CD4-positive, alpha-beta T cell treated with Interferon alpha-2 for 1 hour (primary cell): ENCODE results near the gene CD209.

ENCODE experiments used
- DNase-seq, 2 donors: peaks; one replicate each; pipeline ENCODE4 v3.0.0-alpha.2; 2020 to 2022

The CD209 gene

GRCh38 chr19:7703332-7703731, 44.0 kb downstream of the CD209 start:
- no peak for DNase-seq

DNA sequence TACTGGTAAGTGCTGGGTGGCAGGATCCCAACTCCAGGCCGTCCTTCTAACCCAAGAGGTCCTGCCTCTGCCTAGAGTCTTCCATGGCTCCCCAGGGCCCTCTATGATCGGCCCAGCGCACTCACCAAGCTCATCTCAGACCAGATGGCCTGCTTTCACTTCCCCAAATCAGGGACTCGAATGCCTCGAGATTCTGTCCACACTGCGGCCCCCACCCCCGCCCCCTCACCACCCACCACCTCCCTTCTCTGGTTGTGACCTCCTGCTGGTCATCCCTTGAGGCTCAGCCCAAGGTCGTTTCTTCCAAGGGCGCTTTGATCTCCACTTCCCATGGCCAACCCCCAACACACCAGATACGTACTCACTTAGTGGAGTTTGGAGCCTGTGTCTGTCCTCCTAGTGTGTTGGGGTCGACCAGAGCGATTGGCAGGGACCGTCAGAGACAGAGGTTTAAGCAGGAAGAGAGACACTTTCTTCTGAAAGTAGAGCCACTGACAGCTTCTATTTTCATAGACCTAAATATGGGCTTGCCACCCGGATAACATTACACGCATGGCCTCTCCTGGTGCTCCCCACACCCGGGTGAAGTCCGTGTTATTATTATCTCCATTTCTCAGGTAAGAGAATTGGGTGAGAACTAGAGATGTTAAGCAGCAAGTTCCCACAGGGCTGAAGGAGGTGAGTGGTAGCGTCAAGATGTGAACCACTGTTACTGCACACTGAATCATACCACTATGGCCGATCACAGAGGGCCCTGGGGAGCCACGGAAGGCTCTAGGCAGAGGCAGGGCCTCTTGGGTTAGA, 45.5 kb downstream of the CD209 start, which contains the start of gene FCER2:
TSS of gene FCER2 (minus strand) at position 478 of the 804 bp plus-strand sequence. CDS start 2,371 bp downstream, outside the sequence.
- peak in 1 of 2 donors; percentile 61 for DNase-seq

DNA sequence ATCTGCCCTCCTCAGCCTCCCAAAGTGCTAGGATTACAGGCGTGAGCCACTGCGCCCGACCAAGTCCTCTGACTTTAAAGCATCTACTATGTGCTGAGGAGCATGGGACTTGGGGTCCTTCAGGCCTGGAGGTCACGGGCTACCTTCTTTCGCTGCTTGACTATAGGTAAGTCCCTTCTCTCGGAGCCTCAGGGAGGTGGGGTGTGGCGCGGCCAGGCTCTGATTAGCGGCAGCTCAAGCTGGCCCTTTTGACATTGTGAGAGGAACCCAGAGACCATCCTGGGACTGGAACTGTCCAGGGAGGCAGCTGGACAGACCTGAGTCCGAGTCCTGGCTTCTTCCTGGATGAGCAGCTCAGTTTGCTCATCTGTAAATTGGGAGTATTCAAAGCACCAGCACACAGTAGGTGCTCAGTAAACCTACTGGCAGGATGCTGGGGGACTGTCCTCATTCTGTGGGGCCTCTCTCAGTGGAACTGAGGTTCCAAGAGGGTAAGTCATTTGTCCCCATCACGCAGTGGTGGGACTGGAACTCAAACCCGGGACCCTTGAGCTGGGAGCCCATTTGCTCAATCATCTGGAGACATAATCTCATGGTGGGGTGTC, 46.2 kb downstream of the CD209 start:
- no peak for DNase-seq

DNA sequence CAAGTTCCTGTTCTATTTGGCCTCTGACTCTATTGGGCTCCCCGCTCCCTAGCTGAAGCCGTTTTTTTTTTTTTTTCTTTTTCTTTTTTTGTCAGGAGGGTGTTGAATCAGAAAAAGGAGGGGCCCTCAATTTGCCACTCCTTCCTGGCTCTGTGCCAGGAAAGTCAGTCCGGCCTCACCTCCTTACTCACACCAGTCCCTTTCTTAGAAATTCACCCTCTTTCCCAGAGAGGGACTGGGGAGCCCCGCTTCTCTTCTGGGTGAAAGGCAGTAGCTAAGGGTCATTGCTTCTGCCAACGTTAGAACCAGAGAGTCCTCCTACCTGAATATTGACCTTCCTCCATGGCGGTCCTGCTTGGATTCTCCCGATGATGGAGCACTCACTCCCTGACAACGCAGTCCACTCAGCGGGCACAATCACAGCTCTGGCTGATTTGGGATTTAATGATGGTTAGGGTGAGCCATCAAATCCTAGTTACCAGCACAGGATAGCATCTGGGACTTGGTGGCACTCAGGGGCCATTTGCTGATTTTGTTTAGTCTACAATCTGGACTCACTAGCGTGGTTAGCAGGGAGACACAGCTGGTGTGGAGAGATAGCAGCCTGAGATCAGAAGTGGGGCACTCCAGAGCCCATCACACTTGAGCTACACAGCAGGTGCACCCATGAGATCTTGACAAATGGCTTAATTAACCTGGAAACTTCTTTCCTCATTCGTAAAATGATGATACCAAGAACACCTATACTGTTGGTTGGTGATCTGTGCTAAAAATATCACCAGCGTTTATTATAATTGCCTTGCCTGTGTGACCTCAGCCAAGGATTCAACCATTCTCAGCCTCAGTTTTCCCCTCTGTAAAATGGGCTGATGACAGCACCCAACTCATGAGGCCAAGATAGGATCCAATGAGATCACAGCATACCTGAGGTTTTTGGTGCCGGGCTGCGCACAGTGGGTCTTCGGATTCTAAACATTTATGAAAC, 47.6 kb downstream of the CD209 start:
- DNase-seq: peak in 1 of 2 donors; percentile 30

GRCh38 chr19:7699003-7699402, 48.3 kb downstream of the CD209 start:
- DNase-seq: no peak

DNA sequence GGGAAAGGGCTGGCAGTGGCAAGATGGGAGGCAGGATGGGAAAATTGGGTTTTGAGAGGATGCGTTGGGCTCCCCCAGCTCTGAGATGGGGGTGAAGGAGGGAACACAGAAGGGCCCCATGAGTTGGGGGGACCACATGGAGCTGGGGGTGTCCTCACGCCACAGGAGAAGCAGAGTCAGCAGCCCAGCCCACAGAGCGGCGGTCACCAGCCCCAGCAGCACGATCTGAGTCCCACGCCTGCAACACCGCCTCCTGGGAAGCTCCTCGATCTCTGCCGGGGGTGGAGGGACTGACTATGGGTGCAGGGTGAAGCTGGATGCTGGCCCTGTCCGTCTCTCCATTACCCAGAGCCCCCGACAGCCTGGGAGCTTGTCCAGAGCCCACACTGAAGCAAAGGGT, 48.8 kb downstream of the CD209 start:
- DNase-seq: no peak

- no peak for DNase-seq
Observed at GRCh38 chr19:7697721-7698287, 49.5 kb downstream of the CD209 start.

DNA sequence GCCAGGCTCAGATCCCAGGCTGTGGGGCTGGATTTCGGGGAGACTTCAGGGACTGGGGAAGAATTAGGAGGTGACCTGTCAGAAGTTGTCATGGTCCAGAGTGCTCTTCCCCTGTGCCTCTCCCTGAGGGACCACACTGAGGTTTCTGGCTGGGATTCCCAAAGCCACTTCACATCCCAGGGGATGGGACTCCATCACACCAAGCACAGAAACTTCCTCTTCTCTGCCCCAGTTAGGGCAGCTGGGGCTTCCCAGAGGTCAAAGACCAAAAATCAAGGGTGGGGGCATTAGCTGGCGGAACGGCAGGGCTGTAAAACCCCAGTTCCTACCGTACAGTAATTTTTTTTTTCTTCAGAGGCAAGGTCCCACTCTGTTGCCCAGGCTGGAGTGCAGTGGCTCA, 52.8 kb downstream of the CD209 start:
- DNase-seq: no peak

DNA sequence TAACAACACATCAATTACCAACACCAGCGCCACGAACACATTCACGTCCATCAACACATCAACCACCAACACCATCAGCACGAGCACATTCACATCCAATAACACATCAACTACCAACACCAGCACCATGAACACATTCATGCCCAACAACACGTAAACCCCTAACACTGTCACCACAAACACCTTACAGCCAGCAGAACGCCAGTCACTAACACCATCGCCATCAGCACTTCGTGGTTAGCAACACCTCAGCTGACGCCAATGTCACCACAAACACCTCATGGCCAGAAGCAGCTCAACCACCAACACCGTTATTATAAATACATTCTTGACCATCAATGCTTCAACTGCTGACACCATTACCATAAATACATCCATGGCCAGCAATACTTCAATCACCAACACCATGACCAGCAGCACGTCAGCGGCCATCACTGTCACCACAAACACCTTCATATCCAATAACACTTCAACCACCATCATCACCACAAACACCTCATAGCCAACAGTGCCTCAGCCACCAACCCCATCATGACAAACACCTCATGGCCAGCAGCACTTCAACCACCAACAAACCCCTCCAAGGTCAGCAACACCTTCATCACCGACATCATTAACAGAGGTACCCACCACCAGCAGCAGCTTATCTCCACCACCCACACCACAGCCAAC, 54.8 kb downstream of the CD209 start:
- DNase-seq: peak; percentile 47

- DNase-seq: peak in 1 of 2 donors; percentile 47
Observed at GRCh38 chr19:7691497-7691896, 55.8 kb downstream of the CD209 start.

GRCh38 chr19:7690779-7691258, 56.5 kb downstream of the CD209 start:
- peak in 1 of 2 donors; percentile 51 for DNase-seq
